Activated CD4-positive, alpha-beta T cell treated with anti-CD3 and anti-CD28 coated beads for 24 hours (primary cell): ENCODE results near the gene CELSR2.
"Not testable (repeated sequence)": the region's sequence is repeated elsewhere in the genome, so short reads cannot be mapped to it uniquely, and the experiment has no call there.

ENCODE experiments used
- DNase-seq, 2 donors: peaks; one replicate each; pipeline ENCODE4 v3.0.0-alpha.2; 2020; ENCODE audit warnings: low read depth in 2 of 2

CELSR2 gene, protein sequence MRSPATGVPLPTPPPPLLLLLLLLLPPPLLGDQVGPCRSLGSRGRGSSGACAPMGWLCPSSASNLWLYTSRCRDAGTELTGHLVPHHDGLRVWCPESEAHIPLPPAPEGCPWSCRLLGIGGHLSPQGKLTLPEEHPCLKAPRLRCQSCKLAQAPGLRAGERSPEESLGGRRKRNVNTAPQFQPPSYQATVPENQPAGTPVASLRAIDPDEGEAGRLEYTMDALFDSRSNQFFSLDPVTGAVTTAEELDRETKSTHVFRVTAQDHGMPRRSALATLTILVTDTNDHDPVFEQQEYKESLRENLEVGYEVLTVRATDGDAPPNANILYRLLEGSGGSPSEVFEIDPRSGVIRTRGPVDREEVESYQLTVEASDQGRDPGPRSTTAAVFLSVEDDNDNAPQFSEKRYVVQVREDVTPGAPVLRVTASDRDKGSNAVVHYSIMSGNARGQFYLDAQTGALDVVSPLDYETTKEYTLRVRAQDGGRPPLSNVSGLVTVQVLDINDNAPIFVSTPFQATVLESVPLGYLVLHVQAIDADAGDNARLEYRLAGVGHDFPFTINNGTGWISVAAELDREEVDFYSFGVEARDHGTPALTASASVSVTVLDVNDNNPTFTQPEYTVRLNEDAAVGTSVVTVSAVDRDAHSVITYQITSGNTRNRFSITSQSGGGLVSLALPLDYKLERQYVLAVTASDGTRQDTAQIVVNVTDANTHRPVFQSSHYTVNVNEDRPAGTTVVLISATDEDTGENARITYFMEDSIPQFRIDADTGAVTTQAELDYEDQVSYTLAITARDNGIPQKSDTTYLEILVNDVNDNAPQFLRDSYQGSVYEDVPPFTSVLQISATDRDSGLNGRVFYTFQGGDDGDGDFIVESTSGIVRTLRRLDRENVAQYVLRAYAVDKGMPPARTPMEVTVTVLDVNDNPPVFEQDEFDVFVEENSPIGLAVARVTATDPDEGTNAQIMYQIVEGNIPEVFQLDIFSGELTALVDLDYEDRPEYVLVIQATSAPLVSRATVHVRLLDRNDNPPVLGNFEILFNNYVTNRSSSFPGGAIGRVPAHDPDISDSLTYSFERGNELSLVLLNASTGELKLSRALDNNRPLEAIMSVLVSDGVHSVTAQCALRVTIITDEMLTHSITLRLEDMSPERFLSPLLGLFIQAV (N-terminal part only)

GRCh38 chr1:109248797-109249629 is at the start of gene CELSR2:
TSS of gene CELSR2 (plus strand) at chr1:109249539. CDS start at chr1:109250080, 541 bp downstream.
- peak; percentile 29 to 44 for DNase-seq

DNA sequence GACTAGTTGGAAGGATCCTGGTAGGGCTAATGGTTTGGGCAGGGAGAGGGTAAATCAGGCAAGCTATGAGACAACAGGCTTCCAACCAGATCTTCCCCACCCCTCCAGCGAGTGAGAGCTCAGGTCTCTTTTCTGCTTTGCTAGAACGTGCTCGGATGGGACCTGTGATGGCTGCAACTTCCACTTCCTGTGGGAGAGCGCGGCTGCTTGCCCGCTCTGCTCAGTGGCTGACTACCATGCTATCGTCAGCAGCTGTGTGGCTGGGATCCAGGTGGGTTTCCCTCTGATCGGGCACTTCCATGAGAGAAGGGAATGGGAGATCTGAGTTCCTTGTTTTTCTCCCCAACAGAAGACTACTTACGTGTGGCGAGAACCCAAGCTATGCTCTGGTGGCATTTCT is 49.6 kb upstream of the CELSR2 start:
- no peak for DNase-seq

DNA sequence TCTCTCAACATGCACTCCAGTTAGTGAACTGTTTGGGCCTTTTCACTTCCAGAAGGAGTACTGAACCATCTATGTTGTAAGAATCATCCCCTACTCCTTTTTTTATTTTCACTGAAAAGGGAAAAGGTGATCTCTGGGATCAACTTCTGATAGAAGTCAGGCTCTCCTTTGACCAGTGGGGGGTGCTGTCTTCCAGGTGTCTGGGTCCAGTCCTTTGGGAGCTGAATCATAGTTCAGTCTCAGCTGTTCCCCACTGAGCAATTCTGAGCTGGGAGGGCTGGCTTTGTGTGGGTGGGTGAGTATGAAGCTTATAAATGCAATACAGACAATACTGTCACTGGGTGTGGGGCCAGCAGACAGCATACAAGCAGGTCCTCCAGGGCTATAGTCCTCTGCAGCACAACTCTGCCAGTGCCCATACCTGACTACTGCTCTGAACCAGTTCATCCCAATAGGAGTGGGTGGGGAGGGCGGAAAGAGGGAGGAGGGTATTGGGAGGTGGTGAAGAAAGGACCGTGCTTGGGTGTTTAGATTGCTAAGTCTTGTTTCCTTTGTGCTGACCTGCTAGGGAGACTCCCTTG is 48.1 kb upstream of the CELSR2 start:
- peak; percentile 67 to 68 for DNase-seq

DNA sequence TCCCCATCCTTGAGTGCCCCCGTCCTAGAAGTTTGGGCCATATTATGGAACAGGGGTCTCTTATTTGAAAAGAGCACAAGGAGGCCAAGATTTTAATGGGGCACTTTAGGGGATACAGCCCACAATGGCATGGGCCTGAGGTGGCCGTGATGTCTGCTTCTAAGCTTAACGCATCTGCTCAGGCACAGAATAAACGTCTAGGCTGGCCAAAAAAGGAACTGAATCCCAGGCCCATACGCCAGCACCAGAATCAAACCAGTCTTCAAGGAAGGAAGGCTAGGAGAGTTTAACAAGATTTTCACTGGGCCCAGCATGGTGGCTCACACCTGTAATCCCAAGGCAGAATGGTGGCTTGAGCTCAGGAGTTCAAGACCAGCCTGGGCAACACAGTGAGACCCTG is 44.9 kb upstream of the CELSR2 start:
- DNase-seq: no peak

- DNase-seq: no peak
Measured at GRCh38 chr1:109206339-109206738, 43.0 kb upstream of the CELSR2 start.

- DNase-seq: no peak
Measured at GRCh38 chr1:109207467-109208103, 41.8 kb upstream of the CELSR2 start.

DNA sequence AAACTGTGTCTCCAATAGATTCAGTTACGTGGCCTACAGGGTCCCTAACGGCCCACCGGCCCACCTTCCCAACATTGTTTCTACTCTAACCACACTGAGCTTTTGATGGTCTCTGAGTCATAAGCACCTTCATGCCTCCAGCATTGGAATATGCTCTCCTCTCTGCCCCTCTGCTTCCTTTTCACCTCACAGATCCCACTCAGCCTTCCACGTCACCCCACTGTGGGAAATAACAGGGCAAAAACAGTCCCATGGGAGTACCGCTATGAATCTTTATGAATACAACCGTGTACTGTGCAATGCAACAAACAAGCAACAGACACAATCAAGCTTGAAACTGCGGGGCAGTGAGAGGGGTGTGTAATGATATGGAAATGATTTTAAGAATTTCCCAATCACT is 40.9 kb upstream of the CELSR2 start:
- no peak for DNase-seq

DNA sequence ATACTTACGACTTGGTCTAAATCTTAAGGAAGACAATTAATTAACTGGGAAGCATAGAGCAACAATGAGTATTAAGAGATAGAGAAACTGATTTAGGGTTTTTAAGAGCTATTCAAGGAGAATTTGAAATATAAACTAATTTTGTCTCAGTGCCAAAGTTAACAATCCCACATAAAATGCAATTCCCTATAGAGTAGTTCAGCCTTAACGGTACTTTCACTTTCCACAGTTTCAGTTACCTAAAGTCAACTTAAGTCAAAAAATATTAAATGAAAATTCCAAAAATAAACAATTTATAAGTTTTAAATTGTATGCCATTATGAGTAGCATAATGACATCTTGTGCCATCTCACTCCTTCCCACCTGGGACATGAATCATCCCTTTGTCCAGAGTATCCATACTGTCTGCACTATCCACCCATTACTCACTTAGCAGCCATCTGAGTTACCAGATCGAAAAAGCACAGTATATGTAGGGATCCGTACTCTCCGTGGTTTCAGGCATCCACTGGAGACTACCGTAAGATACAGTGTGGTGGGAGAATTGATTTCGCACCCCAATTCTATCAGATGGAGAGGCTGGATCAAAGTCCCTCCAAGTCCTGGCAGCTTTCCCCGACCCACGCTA is 40.4 kb upstream of the CELSR2 start:
- DNase-seq: no peak

DNA sequence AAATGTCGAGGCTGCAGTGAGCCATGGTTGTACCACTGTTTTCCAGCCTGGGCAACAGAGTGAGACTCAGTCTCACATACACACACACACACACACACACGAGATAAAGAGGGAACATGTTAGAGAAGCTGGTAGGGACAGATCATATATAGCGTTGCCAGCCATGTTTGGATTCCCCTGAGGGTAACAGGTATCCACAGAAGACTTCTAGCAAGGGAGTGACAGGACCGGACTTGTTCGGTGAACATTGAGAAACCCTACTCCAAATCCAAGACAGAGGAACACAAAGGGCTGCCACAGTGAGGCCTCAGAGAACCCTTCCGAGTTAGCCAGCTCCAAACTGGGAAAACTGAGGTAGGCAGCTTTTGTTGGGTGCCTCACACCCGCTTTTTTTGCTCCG is 39.3 kb upstream of the CELSR2 start:
- no peak for DNase-seq

DNA sequence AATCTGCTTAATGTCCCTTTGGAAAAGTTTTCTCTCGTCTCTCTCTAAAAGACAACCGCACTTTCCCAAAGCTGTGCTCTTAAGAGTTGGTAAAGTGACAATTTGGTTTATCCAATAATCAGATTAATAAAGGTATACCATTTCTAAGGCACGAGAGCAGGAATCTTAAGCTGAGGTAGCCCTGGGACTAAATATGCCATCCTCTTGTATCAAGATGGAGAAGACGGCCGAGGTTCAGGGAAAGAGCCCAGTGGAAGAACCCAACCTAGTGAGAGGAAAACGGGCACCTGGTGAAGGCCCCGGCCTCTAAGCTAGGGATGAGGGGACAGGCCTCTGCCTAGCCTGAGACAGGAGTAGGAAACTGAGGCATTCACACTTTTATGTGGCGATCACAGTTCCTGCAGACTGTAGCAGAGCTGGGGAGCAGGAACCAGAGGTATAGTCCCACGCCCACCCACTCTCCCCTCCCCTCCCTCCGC is 36.0 kb upstream of the CELSR2 start:
- no peak for DNase-seq

- peak; percentile 80 to 81 for DNase-seq
Measured at GRCh38 chr1:109213824-109214693, 35.3 kb upstream of the CELSR2 start, which contains the start of gene SARS1. TSS of gene SARS1 (plus strand) at chr1:109213918. CDS start at chr1:109213993, 75 bp downstream.

- no peak for DNase-seq
Measured at GRCh38 chr1:109214695-109215623, 34.4 kb upstream of the CELSR2 start.

GRCh38 chr1:109216662-109217061 is 32.7 kb upstream of the CELSR2 start:
- DNase-seq: no peak

DNA sequence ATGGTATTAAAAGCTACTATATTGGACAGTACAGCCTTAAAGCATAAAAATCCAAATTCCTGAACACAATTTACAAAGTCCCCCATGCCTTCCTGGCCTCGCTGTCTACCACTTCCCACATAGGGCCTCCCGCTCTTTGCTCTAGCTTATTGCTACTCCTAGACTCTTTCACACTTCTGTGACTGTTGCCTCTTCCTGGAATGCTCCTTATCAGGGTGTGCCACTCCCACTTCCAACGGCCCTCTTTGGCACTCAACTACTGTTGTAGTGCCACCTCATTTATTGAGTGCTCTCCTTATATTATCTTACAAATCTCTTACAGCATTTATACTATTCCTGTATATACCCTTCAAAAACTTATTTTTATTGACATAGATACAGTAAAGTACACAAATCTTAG is 30.8 kb upstream of the CELSR2 start:
- no peak for DNase-seq

DNA sequence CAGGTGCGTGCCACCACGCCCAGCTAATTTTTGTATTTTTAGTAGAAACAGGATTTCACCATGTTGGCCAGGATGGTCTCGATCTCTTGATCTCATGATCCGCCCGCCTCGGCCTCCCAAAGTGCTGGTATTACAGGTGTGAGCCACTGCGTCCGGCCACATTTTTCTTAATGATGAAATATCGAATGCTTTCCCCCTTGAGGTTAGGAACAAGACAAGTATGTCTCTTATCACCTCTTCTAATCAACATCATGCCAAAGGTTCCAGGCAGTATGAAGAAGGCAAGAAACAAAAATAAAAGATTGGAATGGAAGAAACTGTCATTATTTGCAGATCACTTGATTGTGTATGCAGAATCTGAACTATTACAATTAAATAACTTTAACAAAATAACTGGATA is 28.1 kb upstream of the CELSR2 start:
- not testable (repeated sequence) for DNase-seq

DNA sequence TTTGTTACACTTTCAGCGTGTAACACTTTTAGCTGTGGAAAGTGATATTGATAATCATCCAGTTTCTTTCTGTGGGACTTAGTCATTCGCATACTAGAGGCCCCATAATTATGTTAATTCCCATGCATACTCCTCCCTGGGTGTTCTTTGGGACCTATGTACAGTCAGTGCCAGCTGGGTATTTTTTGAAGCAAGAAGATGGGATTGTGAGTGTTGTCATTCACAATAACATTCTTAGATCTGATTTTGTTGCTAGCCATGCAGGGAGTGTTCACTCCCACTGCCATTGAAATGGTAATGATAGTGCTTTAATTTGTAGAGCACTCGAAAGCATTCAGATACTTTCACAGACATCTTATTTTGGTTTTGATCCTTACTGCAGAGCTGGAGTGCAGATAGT is 24.0 kb upstream of the CELSR2 start:
- DNase-seq: no peak

DNA sequence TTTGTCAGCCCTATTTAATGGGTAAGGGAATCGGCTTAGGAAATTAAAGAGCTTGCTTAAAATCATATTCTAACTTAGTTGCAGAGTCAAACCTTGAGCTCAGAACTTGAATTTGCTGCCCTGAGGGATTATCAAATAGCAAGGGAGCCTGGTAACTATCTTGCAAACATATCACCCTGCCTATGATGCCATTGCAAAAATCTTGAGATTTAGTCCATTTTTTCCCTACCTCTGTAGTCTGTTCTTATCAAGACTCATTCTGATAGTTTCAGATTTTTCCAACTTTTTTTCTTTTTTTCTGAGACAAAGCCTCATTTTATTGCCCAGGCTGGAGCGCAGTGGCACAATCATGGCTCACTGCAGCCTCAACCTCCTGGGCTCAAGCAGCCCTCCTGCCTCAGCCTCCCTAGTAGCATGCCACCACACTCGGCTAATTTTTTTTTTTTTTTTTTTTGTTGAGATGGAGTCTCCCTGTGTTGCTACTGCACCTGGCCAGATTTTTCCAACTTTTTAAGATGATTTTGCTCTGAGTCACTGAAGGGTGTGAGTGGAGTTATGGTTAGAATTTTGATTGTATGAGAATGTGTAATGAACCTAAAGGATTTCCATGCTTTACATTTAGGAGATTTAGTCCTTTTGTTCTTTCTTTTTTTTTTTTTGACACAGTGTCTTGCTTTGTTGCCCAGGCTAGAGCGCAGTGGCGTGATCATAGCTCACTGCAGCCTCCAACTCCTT is 23.5 kb upstream of the CELSR2 start:
- DNase-seq: no peak
